Stimulated activated CD4-positive, alpha-beta T cell treated with anti-CD3 and anti-CD28 coated beads, TNF-alpha, amount 100 ng/mL, for 1 hour (primary cell): ENCODE measurements around the gene ZNF670.
A peak's percentile ranks its signal among the peaks of the same experiment; 100 is the strongest.

Experiments used
- DNase-seq, 3 donors: peaks; one replicate each; pipeline ENCODE4 v3.0.0-alpha.2; 2020; ENCODE audit warnings: low read depth in 3 of 3, low spot score in 1 of 3

Gene ZNF670

GRCh38 chr1:247104965-247105364, 26.4 kb upstream of the ZNF670 start:
- no peak for DNase-seq

- DNase-seq, result peak; percentile 65 to 87 (median 74)
These were observed 25.4 kb upstream of the ZNF670 start, which contains the start of gene ZNF669 for GRCh38 chr1:247103859-247104591. Gene ZNF669 (minus strand): TSS chr1:247104356. CDS start chr1:247104199, 157 bp downstream.

- DNase-seq, result no peak
These were observed 23.8 kb upstream of the ZNF670 start for GRCh38 chr1:247102381-247102780.

- no peak for DNase-seq
These were observed 22.2 kb upstream of the ZNF670 start for GRCh38 chr1:247100676-247101279.

GRCh38 chr1:247096958-247097357, 18.3 kb upstream of the ZNF670 start:
- no peak for DNase-seq

- DNase-seq, result no peak
These were observed 17.9 kb upstream of the ZNF670 start for GRCh38 chr1:247096544-247096943.

GRCh38 chr1:247096112-247096511, 17.5 kb upstream of the ZNF670 start:
- no peak for DNase-seq

- DNase-seq, result no peak
These were observed 11.8 kb upstream of the ZNF670 start for GRCh38 chr1:247090455-247090854.

GRCh38 chr1:247089616-247090375, 11.2 kb upstream of the ZNF670 start:
- DNase-seq, result no peak

GRCh38 chr1:247088967-247089366, 10.4 kb upstream of the ZNF670 start:
- DNase-seq, result no peak

GRCh38 chr1:247087256-247087655, 8.6 kb upstream of the ZNF670 start:
- no peak for DNase-seq

GRCh38 chr1:247085310-247085709, 6.7 kb upstream of the ZNF670 start:
- no peak for DNase-seq

GRCh38 chr1:247084771-247085170, 6.2 kb upstream of the ZNF670 start:
- DNase-seq, result no peak

- no peak for DNase-seq
These were observed 697 bp upstream of the ZNF670 start for GRCh38 chr1:247079141-247079874.

GRCh38 chr1:247077876-247078257, 744 bp downstream of the ZNF670 start:
- DNase-seq, result no peak

- no peak for DNase-seq
These were observed 1.4 kb downstream of the ZNF670 start for GRCh38 chr1:247077213-247077612.

- no peak for DNase-seq
These were observed 8.0 kb downstream of the ZNF670 start for GRCh38 chr1:247070645-247071044.

GRCh38 chr1:247064304-247064703, 14.3 kb downstream of the ZNF670 start:
- no peak for DNase-seq

GRCh38 chr1:247060771-247061170, 17.8 kb downstream of the ZNF670 start:
- no peak for DNase-seq

GRCh38 chr1:247056071-247056470, 22.5 kb downstream of the ZNF670 start:
- no peak for DNase-seq

GRCh38 chr1:247054992-247055415, 23.6 kb downstream of the ZNF670 start:
- DNase-seq, result no peak
